Measurements from ENCODE around the gene IL1RAPL1. TPM values are rescaled to one million over a fixed set of nuclear protein-coding genes. Genes with fewer than 3 reads are reported as not detected.

Gene IL1RAPL1
- total RNA-seq, 1 donor from 2014 or later, result 0.66 TPM

DNA sequence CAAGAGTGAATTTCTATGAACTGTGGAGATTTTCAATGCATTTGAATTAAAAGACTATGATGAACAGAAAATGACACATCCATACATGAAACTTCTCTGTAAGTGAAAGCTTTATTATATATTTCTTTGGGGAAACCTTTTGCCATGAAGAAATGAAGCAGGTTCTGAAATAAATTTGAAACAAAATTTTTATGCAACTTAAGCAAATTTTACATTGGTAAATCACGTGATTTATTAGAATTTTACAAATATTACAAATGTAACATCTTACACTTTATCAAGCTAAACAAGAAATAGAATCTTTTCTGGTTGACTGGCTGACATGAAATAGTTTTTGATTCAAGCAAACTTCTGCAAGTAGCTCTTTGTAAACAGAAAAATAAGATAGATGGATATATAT is 131.2 kb downstream of the IL1RAPL1 start:
- Mint-ChIP-seq H3K4me1 (ENCODE audit: low read depth, unreplicated experiment) (no peaks in the 10 kb centered on the region), H3K36me3 (ENCODE audit: unreplicated experiment) (no peaks in the 10 kb centered on the region), H3K27ac (ENCODE audit: unreplicated experiment) (no peak overlapping the region), H3K27me3 (ENCODE audit: unreplicated experiment) (no peaks in the 10 kb centered on the region), H3K9me3 (ENCODE audit: unreplicated experiment) (no peaks in the 10 kb centered on the region), H3K4me3 (ENCODE audit: unreplicated experiment) (no peak overlapping the region)
- TF ChIP-seq, protein P1, sequence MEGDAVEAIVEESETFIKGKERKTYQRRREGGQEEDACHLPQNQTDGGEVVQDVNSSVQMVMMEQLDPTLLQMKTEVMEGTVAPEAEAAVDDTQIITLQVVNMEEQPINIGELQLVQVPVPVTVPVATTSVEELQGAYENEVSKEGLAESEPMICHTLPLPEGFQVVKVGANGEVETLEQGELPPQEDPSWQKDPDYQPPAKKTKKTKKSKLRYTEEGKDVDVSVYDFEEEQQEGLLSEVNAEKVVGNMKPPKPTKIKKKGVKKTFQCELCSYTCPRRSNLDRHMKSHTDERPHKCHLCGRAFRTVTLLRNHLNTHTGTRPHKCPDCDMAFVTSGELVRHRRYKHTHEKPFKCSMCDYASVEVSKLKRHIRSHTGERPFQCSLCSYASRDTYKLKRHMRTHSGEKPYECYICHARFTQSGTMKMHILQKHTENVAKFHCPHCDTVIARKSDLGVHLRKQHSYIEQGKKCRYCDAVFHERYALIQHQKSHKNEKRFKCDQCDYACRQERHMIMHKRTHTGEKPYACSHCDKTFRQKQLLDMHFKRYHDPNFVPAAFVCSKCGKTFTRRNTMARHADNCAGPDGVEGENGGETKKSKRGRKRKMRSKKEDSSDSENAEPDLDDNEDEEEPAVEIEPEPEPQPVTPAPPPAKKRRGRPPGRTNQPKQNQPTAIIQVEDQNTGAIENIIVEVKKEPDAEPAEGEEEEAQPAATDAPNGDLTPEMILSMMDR (IDR thresholded peaks at IDR 0.05; ENCODE audit: partially characterized antibody, unreplicated experiment), result no peak
- no peak for DNase-seq

DNA sequence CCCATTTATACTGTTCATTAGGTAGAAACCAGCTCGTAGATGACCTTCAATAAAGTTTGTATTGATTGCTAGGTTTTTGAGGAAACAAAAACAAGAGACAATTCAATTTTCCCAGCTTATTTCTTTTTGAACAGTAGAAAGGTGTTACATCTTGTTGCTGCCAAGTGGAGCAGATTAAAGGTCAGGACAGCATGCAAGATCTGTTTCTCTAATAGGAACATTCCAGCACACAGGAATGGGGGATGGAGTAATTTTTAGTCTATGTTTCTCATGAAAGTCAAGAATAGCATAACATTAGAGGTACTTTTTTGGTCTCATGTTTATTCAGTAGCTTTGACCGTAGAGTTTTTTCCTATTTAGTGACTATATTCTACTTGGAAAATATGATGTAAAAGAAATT is 132.4 kb downstream of the IL1RAPL1 start:
- Mint-ChIP-seq H3K36me3 (ENCODE audit: unreplicated experiment) (no peaks in the 10 kb centered on the region), H3K4me3 (ENCODE audit: unreplicated experiment) (no peak overlapping the region), H3K9me3 (ENCODE audit: unreplicated experiment) (no peaks in the 10 kb centered on the region), H3K27ac (ENCODE audit: unreplicated experiment) (no peak overlapping the region), H3K27me3 (ENCODE audit: unreplicated experiment) (no peaks in the 10 kb centered on the region), H3K4me1 (ENCODE audit: low read depth, unreplicated experiment) (no peaks in the 10 kb centered on the region)
- TF ChIP-seq, protein P1 (IDR thresholded peaks at IDR 0.05; ENCODE audit: partially characterized antibody, unreplicated experiment), result no peak
- no peak for DNase-seq

DNA sequence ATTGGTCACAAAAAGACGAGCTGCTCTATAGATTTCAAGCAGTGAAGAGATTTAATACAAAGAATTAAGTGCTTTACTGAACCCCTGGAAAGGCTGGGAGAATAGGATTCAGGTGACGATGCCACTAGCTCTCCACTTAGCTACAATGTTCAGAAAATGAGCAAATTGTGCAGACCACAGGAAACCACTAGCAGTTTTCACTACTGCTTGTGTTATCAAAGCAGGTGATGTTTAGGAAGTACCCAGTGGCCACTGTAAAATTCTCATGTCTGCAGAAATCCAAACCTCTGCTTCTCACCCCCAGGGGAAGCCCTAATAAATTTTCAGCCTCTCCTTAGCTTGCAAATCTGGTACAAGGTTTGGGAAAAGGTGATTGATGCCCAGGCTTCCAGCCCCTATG is 165.1 kb downstream of the IL1RAPL1 start:
- Mint-ChIP-seq H3K27me3 (ENCODE audit: unreplicated experiment) (no peaks in the 10 kb centered on the region), H3K9me3 (ENCODE audit: unreplicated experiment) (no peaks in the 10 kb centered on the region), H3K27ac (ENCODE audit: unreplicated experiment) (no peak overlapping the region), H3K4me1 (ENCODE audit: low read depth, unreplicated experiment) (no peaks in the 10 kb centered on the region), H3K36me3 (ENCODE audit: unreplicated experiment) (no peaks in the 10 kb centered on the region), H3K4me3 (ENCODE audit: unreplicated experiment) (no peak overlapping the region)
- no peak for DNase-seq
- TF ChIP-seq, protein P1 (IDR thresholded peaks at IDR 0.05; ENCODE audit: partially characterized antibody, unreplicated experiment), result no peak

DNA sequence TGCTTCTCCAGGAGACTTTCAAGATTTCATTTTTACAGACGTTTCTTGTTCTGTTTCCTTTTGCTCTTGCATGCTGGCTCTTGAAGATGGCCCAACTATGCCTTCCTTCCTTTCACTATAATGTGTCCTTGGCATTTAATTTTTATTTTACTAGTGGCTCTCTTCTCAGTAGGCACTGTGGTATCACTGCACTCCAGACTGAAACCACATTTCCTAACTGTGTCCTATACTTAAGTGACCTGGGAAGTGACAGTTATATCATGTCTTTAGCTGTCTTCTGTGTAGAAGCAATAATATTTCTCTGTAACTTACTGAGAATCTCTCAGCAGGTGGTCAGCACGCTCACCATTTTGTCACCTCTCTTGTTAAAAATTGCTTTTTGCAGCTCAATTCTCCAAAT is 168.9 kb downstream of the IL1RAPL1 start:
- H3K27me3 Mint-ChIP-seq (ENCODE audit: unreplicated experiment), result no peaks in the 10 kb centered on the region
- TF ChIP-seq, protein P1 (IDR thresholded peaks at IDR 0.05; ENCODE audit: partially characterized antibody, unreplicated experiment), result no peak

DNA sequence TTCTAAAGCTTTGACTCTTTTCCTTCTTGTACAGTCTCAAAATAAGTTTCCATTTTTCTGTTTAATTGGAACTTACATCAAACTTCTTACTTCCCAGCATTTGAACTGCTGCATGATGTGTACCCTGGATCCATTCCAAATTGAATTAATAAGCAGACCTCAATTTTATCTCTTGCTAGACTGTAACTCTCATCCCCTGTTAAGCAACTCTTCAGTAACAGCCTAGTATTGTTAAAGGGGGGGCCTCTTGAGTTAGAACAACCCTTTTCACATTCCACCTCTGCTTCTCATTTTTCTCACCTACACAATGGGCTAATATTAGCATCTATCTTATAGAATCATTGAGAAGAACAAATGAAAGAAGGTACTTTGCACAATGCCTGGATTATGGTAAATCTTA is 169.4 kb downstream of the IL1RAPL1 start:
- Mint-ChIP-seq H3K27ac (ENCODE audit: unreplicated experiment) (no peak overlapping the region), H3K36me3 (ENCODE audit: unreplicated experiment) (no peaks in the 10 kb centered on the region), H3K27me3 (ENCODE audit: unreplicated experiment) (no peaks in the 10 kb centered on the region), H3K9me3 (ENCODE audit: unreplicated experiment) (no peaks in the 10 kb centered on the region), H3K4me1 (ENCODE audit: low read depth, unreplicated experiment) (no peaks in the 10 kb centered on the region), H3K4me3 (ENCODE audit: unreplicated experiment) (no peak overlapping the region)
- TF ChIP-seq, protein P1 (IDR thresholded peaks at IDR 0.05; ENCODE audit: partially characterized antibody, unreplicated experiment), result no peak
- no peak for DNase-seq

More for the DNA sequence above, 168.9 kb downstream of the IL1RAPL1 start:
- Mint-ChIP-seq H3K27ac (ENCODE audit: unreplicated experiment) (no peak overlapping the region), H3K36me3 (ENCODE audit: unreplicated experiment) (no peaks in the 10 kb centered on the region), H3K4me3 (ENCODE audit: unreplicated experiment) (no peak overlapping the region), H3K9me3 (ENCODE audit: unreplicated experiment) (no peaks in the 10 kb centered on the region), H3K4me1 (ENCODE audit: low read depth, unreplicated experiment) (no peaks in the 10 kb centered on the region)
- no peak for DNase-seq

Data from glutamatergic neuron (in vitro differentiated cells).